Measurements from ENCODE around the gene TTYH1. TPM values are rescaled to one million over a fixed set of nuclear protein-coding genes. Genes with fewer than 3 reads are reported as not detected.

Gene TTYH1
- total RNA-seq, 3 donors from 2014 or later, result 0.48 to 4.6 (median 4.0) TPM

- no peak for DNase-seq (ENCODE audit: low spot score in 2 of 2)
- Histone ChIP-seq H3K4me3 (no peak overlapping the region), H3K4me1 (no peaks in the 10 kb centered on the region), H3K27ac (no peak overlapping the region), H3K27me3 (peaks cover 0 to 23% of the 10 kb centered on the region in 2 donors), H3K36me3 (no peaks in the 10 kb centered on the region), H3K9me3 (no peaks in the 10 kb centered on the region)
- intact Hi-C loops (cut with DNase I; ENCODE audit: low total_unique reads), result no loop called here
- no peak for TF ChIP-seq POLR2AphosphoS5 (IDR thresholded peaks at IDR 0.05)
- TF ChIP-seq POLR2A (IDR thresholded peaks at IDR 0.05), result no peak
- TF ChIP-seq CTCF (IDR thresholded peaks at IDR 0.05), result no peak
These were observed 6.3 kb downstream of the TTYH1 start for GRCh38 chr19:54421521-54421920.

- TF ChIP-seq POLR2AphosphoS5 (IDR thresholded peaks at IDR 0.05), result no peak
- TF ChIP-seq POLR2A (IDR thresholded peaks at IDR 0.05), result no peak
- no peak for TF ChIP-seq CTCF (IDR thresholded peaks at IDR 0.05)
- H3K36me3 ChIP-seq, result no peaks in the 10 kb centered on the region
- no peak overlapping the region for H3K27ac ChIP-seq
- no peak overlapping the region for H3K4me3 ChIP-seq
- DNase-seq (ENCODE audit: low spot score in 2 of 2), result no peak
- H3K27me3 ChIP-seq, result peaks cover 0 to 17% of the 10 kb centered on the region in 2 donors
- intact Hi-C loops (cut with DNase I; ENCODE audit: low total_unique reads), result no loop called here
- H3K4me1 ChIP-seq, result no peaks in the 10 kb centered on the region
- no peaks in the 10 kb centered on the region for H3K9me3 ChIP-seq
These were observed 6.9 kb downstream of the TTYH1 start for GRCh38 chr19:54422136-54422535.

GRCh38 chr19:54424201-54424600 is 8.9 kb downstream of the TTYH1 start:
- Histone ChIP-seq H3K27me3 (peaks cover 0 to 16% of the 10 kb centered on the region in 2 donors), H3K9me3 (no peaks in the 10 kb centered on the region), H3K4me3 (no peak overlapping the region), H3K36me3 (no peaks in the 10 kb centered on the region), H3K4me1 (no peaks in the 10 kb centered on the region), H3K27ac (no peak overlapping the region)
- TF ChIP-seq POLR2AphosphoS5 (IDR thresholded peaks at IDR 0.05) (no peak), POLR2A (IDR thresholded peaks at IDR 0.05) (no peak), CTCF (IDR thresholded peaks at IDR 0.05) (no peak)
- no peak for DNase-seq (ENCODE audit: low spot score in 2 of 2)
- intact Hi-C loops (cut with DNase I; ENCODE audit: low total_unique reads), result no loop called here

- no peak for DNase-seq (ENCODE audit: low spot score in 2 of 2)
- intact Hi-C loops (cut with DNase I; ENCODE audit: low total_unique reads), result no loop called here
- peaks cover 0 to 18% of the 10 kb centered on the region in 2 donors for H3K27me3 ChIP-seq
- no peaks in the 10 kb centered on the region for H3K9me3 ChIP-seq
- no peaks in the 10 kb centered on the region for H3K36me3 ChIP-seq
- H3K4me3 ChIP-seq, result no peak overlapping the region
- no peak overlapping the region for H3K27ac ChIP-seq
- no peaks in the 10 kb centered on the region for H3K4me1 ChIP-seq
- TF ChIP-seq POLR2A (IDR thresholded peaks at IDR 0.05), result no peak
These were observed 9.6 kb downstream of the TTYH1 start for GRCh38 chr19:54424660-54425381.

GRCh38 chr19:54425382-54425723 is 10.1 kb downstream of the TTYH1 start:
- Histone ChIP-seq H3K9me3 (no peaks in the 10 kb centered on the region), H3K27ac (no peak overlapping the region), H3K36me3 (no peaks in the 10 kb centered on the region), H3K4me1 (no peaks in the 10 kb centered on the region), H3K4me3 (no peak overlapping the region), H3K27me3 (peaks cover 0 to 17% of the 10 kb centered on the region in 2 donors)
- no peak for DNase-seq (ENCODE audit: low spot score in 2 of 2)
- TF ChIP-seq POLR2A (IDR thresholded peaks at IDR 0.05) (no peak), POLR2AphosphoS5 (IDR thresholded peaks at IDR 0.05) (no peak), CTCF (IDR thresholded peaks at IDR 0.05) (no peak)
- intact Hi-C loops (cut with DNase I; ENCODE audit: low total_unique reads), result no loop called here

Measured in breast epithelium (tissue), 4 donors.